ENCODE measurements around the gene EXOC5. TPM values are rescaled to one million over a fixed set of nuclear protein-coding genes. Genes with fewer than 3 reads are reported as not detected.
A peak's percentile ranks its signal among the peaks of the same experiment; 100 is the strongest.

The EXOC5 gene
- total and polyA plus RNA-seq, 4 donors: 9.0 to 81.5 (median 33.5) TPM

- peaks cover 0 to 7% (median 0%) of the 10 kb centered on the region in 5 donors for H3K4me1 ChIP-seq (ENCODE audit: control insufficient read depth in 5 of 5, insufficient read depth in 5 of 5, low read length in 5 of 5)
- H3K27ac ChIP-seq (ENCODE audit: low read depth in 1 of 2, low read length in 1 of 2): no peak overlapping the region
- no peaks in the 10 kb centered on the region for H3K27me3 ChIP-seq (ENCODE audit: control insufficient read depth in 3 of 3, insufficient read depth in 3 of 3, low read length in 2 of 3)
- 74 to 76% methylated on average over 2 of the region's 2 CpGs for WGBS, 2 donors
- no peak for TF ChIP-seq CTCF (IDR thresholded peaks at IDR 0.05; ENCODE audit: control extremely low read depth, extremely low read depth)
- ATAC-seq (ENCODE audit: insufficient read depth, low FRiP score) (no peak), DNase-seq (no peak)
- H3K9ac ChIP-seq (ENCODE audit: insufficient read depth in 1 of 2, low read length in 2 of 2): no peak overlapping the region
- peaks cover 0 to 7% (median 3%) of the 10 kb centered on the region in 4 donors for H3K36me3 ChIP-seq (ENCODE audit: control insufficient read depth in 4 of 4, insufficient read depth in 4 of 4, low read length in 4 of 4)
- no peak overlapping the region for H3K4me3 ChIP-seq
- no peaks in the 10 kb centered on the region for H3K9me3 ChIP-seq (ENCODE audit: control insufficient read depth in 4 of 4, insufficient read depth in 3 of 4, low read length in 3 of 4)
These were observed 21.6 kb downstream of the EXOC5 start for GRCh38 chr14:57246933-57247657.

- Histone ChIP-seq H3K36me3 (ENCODE audit: control insufficient read depth in 4 of 4, insufficient read depth in 4 of 4, low read length in 4 of 4) (peaks cover 0 to 7% (median 6%) of the 10 kb centered on the region in 4 donors), H3K27me3 (ENCODE audit: control insufficient read depth in 3 of 3, insufficient read depth in 3 of 3, low read length in 2 of 3) (no peaks in the 10 kb centered on the region), H3K9ac (ENCODE audit: insufficient read depth in 1 of 2, low read length in 2 of 2) (no peak overlapping the region), H3K27ac (ENCODE audit: low read depth in 1 of 2, low read length in 1 of 2) (no peak overlapping the region), H3K4me1 (ENCODE audit: control insufficient read depth in 5 of 5, insufficient read depth in 5 of 5, low read length in 5 of 5) (peaks cover 0 to 2% (median 0%) of the 10 kb centered on the region in 5 donors), H3K9me3 (ENCODE audit: control insufficient read depth in 4 of 4, insufficient read depth in 3 of 4, low read length in 3 of 4) (no peaks in the 10 kb centered on the region), H3K4me3 (no peak overlapping the region)
- WGBS, 2 donors: 93 to 97% methylated on average over 2 of the region's 2 CpGs
- ATAC-seq (ENCODE audit: insufficient read depth, low FRiP score) (no peak), DNase-seq (no peak)
- TF ChIP-seq CTCF (IDR thresholded peaks at IDR 0.05; ENCODE audit: control extremely low read depth, extremely low read depth): no peak
These were observed 22.8 kb downstream of the EXOC5 start for GRCh38 chr14:57245941-57246340.

GRCh38 chr14:57244106-57244505 lies 24.6 kb downstream of the EXOC5 start:
- no peak for TF ChIP-seq CTCF (IDR thresholded peaks at IDR 0.05; ENCODE audit: control extremely low read depth, extremely low read depth)
- Histone ChIP-seq H3K4me3 (no peak overlapping the region), H3K9ac (ENCODE audit: insufficient read depth in 1 of 2, low read length in 2 of 2) (no peak overlapping the region), H3K4me1 (ENCODE audit: control insufficient read depth in 5 of 5, insufficient read depth in 5 of 5, low read length in 5 of 5) (no peaks in the 10 kb centered on the region), H3K36me3 (ENCODE audit: control insufficient read depth in 4 of 4, insufficient read depth in 4 of 4, low read length in 4 of 4) (peaks cover 0 to 7% (median 6%) of the 10 kb centered on the region in 4 donors), H3K27me3 (ENCODE audit: control insufficient read depth in 3 of 3, insufficient read depth in 3 of 3, low read length in 2 of 3) (no peaks in the 10 kb centered on the region), H3K9me3 (ENCODE audit: control insufficient read depth in 4 of 4, insufficient read depth in 3 of 4, low read length in 3 of 4) (no peaks in the 10 kb centered on the region), H3K27ac (ENCODE audit: low read depth in 1 of 2, low read length in 1 of 2) (no peak overlapping the region)
- 59 to 79% methylated on average over 2 of the region's 2 CpGs for WGBS, 2 donors
- peak in 2 of 3 donors; percentile 40 to 51 for DNase-seq
- no peak for ATAC-seq (ENCODE audit: insufficient read depth, low FRiP score)
